Measurements from ENCODE around the gene IGFBP1.

The IGFBP1 gene

GRCh38 chr7:45880433-45880860 lies 7.8 kb upstream of the IGFBP1 start:
- no peak for DNase-seq (ENCODE audit: low read depth, low spot score)

DNA sequence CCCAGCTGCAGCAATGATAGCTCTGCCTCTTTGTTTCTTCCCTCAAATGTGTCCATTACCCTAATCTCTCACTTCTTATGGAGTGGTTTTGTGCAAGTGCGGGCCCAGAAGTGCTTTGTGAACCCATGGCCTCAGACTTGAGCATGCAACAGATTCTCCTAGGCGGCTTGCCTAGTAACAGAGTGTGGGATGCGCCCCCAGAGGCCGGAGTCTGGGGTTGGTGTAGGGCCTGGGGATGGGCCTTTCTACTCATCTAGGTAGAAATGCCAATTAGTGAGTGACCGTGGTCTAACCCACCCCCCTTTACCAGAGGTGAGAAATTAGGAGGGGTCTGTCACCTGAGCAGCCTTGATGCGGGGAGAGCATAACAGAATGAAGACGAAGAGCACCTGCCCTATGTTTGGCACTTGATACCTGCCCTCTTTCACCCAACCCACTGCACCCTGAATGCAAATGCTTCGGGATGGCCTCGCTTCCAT lies 7.0 kb upstream of the IGFBP1 start:
- no peak for DNase-seq (ENCODE audit: low read depth, low spot score)

GRCh38 chr7:45881759-45882464 lies 6.4 kb upstream of the IGFBP1 start:
- no peak for DNase-seq (ENCODE audit: low read depth, low spot score)

- no peak for DNase-seq (ENCODE audit: low read depth, low spot score)
Measured at GRCh38 chr7:45882465-45882810, 5.8 kb upstream of the IGFBP1 start.

GRCh38 chr7:45884136-45884535 lies 4.2 kb upstream of the IGFBP1 start:
- no peak for DNase-seq (ENCODE audit: low read depth, low spot score)

GRCh38 chr7:45885264-45885882 lies 2.9 kb upstream of the IGFBP1 start:
- peak; percentile 37 for DNase-seq (ENCODE audit: low read depth, low spot score)

GRCh38 chr7:45886931-45887667 lies 1.2 kb upstream of the IGFBP1 start:
- no peak for DNase-seq (ENCODE audit: low read depth, low spot score)

- DNase-seq (ENCODE audit: low read depth, low spot score): no peak
Measured at GRCh38 chr7:45888993-45889366, 692 bp downstream of the IGFBP1 start.

- DNase-seq (ENCODE audit: low read depth, low spot score): no peak
Measured at GRCh38 chr7:45889367-45890067, 1.2 kb downstream of the IGFBP1 start.

GRCh38 chr7:45890125-45890901 lies 2.0 kb downstream of the IGFBP1 start:
- no peak for DNase-seq (ENCODE audit: low read depth, low spot score)

DNA sequence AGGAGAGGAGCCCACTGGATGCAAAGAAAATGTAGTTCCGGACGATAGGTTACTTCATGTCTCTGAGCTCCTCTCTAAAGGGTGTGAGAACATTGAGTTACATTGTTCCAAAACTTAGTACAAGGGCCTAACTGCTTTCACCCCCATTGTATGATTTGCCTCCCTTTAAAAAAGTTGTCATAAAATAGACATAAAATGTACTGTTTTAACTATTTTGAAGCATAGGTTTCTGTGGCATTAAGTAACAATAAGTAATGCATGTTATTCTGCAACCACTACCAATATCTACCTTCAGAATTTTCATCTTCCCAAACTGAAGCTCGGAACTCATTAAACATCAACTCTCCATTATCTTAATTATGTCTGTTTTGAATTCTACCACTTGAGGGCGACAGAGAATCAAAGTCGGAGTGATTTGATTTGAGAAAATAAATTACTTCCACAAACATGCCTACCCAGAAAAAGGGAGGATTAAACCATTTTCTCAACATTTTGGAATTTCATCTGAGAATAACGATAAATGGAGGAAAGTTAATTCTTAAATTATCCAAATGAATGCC lies 2.7 kb downstream of the IGFBP1 start:
- DNase-seq (ENCODE audit: low read depth, low spot score): peak; percentile 65

DNA sequence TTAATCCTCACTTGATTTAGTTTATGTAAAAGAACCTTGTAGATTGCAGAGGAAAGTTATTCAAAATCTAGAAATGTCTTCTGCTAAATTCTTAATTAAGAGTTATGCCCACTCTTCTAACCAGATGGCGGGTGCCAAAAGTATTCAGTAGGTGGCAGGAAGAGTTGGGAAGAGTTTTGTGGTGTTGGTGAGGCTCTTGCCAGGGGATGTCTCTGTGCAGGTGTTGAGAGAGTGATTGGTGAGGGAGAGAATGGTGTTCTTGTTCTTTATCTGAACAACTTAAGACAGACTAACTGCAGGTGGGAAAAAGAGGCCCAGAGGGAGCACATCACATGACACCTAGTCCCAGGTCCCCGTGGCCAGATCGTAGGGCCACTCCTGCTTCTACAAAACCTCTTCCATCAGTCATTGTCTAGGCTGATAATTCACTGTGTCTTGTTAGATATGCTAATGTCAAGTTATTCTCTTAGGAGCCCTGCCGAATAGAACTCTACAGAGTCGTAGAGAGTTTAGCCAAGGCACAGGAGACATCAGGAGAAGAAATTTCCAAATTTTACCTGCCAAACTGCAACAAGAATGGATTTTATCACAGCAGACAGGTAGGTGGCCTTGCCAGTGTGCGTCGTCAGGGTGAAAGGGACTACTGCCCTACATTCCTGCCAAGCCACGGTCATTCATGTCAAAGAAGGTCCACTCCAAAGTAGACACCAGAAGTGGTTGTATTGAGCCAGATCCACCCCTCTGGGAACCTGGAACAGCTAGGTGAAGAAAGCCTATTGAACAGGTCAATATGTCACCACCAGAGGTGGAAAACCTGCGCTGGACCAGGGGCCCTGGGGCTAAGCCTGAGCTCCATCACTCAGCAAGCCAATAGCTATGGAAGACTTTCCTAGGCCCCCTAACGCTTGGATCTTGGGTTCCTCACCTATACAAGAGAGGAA lies 3.4 kb downstream of the IGFBP1 start:
- no peak for DNase-seq (ENCODE audit: low read depth, low spot score)

DNA sequence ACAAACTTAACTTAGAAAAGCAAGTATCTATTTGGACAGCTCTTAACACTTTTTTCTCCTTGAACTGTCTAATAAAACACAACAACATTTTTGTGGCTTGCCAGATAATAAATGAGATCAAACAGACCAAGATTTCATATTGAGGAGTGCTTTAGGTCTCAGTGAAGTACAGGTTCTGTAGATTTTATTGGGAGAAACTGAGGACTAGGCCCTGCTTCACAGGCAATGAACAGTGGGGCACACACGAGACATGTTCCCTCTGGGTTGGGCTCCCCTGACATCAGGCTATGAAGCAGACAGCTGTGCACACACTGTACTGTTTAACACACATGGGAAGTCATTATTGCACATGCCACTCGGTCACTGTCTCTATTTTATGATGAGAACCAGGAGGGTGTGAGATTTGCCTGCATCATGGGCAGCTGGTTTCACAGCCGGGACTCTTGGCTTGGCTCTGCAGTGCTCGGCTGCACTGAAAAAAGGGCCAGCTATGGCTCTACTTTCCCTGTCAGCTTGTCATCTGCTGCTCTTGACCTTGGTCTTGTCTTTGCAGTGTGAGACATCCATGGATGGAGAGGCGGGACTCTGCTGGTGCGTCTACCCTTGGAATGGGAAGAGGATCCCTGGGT lies 4.2 kb downstream of the IGFBP1 start:
- DNase-seq (ENCODE audit: low read depth, low spot score): no peak

GRCh38 chr7:45893374-45893995 lies 5.2 kb downstream of the IGFBP1 start:
- no peak for DNase-seq (ENCODE audit: low read depth, low spot score)

- no peak for DNase-seq (ENCODE audit: low read depth, low spot score)
Measured at GRCh38 chr7:45893996-45894664, 5.8 kb downstream of the IGFBP1 start.

DNA sequence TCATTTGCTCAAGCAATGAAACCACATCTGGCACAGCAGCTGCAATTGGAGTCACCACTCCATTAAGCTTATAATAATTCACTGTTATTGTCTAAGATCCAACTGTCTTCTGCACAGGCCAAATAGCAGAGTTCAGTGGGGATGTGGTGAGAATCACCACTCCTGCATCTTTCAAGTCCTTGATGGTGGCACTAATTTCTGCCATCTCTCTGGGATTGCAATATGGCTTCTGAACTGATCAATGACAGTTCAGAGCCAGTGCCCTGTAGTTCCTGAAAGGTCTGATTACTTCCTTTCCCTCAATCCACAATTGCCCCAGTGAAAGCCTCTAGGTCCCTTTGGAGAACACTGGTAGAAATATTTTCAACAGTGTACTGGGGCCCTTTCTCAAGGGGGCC lies 6.4 kb downstream of the IGFBP1 start:
- no peak for DNase-seq (ENCODE audit: low read depth, low spot score)

- DNase-seq (ENCODE audit: low read depth, low spot score): peak; percentile 91
Measured at GRCh38 chr7:45897042-45897690, 8.9 kb downstream of the IGFBP1 start.

DNA sequence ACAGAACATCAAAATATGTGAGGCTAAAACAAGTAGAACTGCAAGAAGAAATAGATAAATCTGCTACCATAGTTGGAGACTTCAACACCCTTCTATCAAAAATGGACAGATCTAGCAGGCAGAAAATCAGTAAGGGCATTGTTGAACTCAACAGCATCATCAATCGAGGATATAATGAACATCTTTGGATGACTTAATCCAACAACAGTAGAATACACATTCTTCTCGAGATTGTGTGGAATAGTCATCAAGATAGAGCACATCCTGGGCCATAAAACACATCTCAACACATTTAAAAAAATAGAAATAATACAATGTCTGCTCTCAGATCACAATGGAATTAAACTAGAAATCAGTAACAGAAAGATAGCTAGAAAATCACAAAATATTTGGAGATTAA lies 9.9 kb downstream of the IGFBP1 start:
- DNase-seq (ENCODE audit: low read depth, low spot score): no peak
